ENCODE measurements around the gene GALM.

- no peak for TF ChIP-seq CTCF (IDR thresholded peaks at IDR 0.05; ENCODE audit: insufficient read depth, low read length, poor library complexity, severe bottlenecking)
- no peak for TF ChIP-seq EZH2phosphoT487 (conservative IDR thresholded peaks at IDR 0.05; ENCODE audit: low read length)
These were observed 46.5 kb downstream of the GALM start for GRCh38 chr2:38712413-38712812.

Data from SU-DHL-6 (cell line).